OCI-LY7 (cell line): ENCODE data around the gene RXFP1.

Experiments
- CTCF ChIP-seq: fragments of 200-600 bp; sonication (generic); conservative IDR thresholded peaks from 2 replicates; pipeline ENCODE4 v1.5.1; 2014; ENCODE audit warnings: mild to moderate bottlenecking, antibody characterized with exemption, low read length, moderate library complexity, mixed read lengths
- EZH2phosphoT487 ChIP-seq: fragments of 200-600 bp; sonication (generic); IDR thresholded peaks from 2 replicates; pipeline ENCODE4 v1.6.1; 2018; ENCODE audit warnings: low read depth, borderline replicate concordance, mild to moderate bottlenecking, mixed run types, antibody characterized with exemption, low read length, moderate library complexity, mixed read lengths

- no peak for TF ChIP-seq CTCF
- TF ChIP-seq EZH2phosphoT487: no peak
Observed at GRCh38 chr4:158553364-158553763, 31.7 kb downstream of the RXFP1 start.
